WERI-Rb-1 (cell line): Measurements from ENCODE around the gene KIFC3.

ENCODE experiments used
- DNase-seq: peaks from one replicate; pipeline ENCODE4 v3.0.0-alpha.2; 2020
- H3K27ac ChIP-seq: fragments of 250-450 bp; sonication (Bioruptor Pico); 2 replicates; pipeline ENCODE4 v1.5.1; 2020; ENCODE audit warnings: mild to moderate bottlenecking, moderate library complexity
- H3K27me3 ChIP-seq: fragments of 250-450 bp; sonication (Bioruptor Pico); 2 replicates; pipeline ENCODE4 v1.5.1; 2021; ENCODE audit warnings: mild to moderate bottlenecking, low read depth, moderate library complexity; ENCODE audit not compliant: insufficient read depth, severe bottlenecking
- H3K36me3 ChIP-seq: fragments of 250-450 bp; sonication (Bioruptor Pico); 2 replicates; pipeline ENCODE4 v1.5.1; 2020; ENCODE audit warnings: mild to moderate bottlenecking, moderate library complexity
- H3K4me3 ChIP-seq: 2 replicates; pipeline ENCODE4 v1.5.1; 2011; ENCODE audit warnings: low read depth, mild to moderate bottlenecking, control low read depth, low read length
- H3K9me3 ChIP-seq: fragments of 250-450 bp; sonication (Bioruptor Pico); 2 replicates; pipeline ENCODE4 v1.5.1; 2021; ENCODE audit warnings: mild to moderate bottlenecking, moderate library complexity; ENCODE audit not compliant: severe bottlenecking
- TF ChIP-seq, protein P1 (sequence below): IDR thresholded peaks from 2 replicates; pipeline ENCODE4 v1.5.1; 2011; ENCODE audit warnings: low read depth, mild to moderate bottlenecking, control low read depth, inconsistent platforms, low read length

The KIFC3 gene

DNA sequence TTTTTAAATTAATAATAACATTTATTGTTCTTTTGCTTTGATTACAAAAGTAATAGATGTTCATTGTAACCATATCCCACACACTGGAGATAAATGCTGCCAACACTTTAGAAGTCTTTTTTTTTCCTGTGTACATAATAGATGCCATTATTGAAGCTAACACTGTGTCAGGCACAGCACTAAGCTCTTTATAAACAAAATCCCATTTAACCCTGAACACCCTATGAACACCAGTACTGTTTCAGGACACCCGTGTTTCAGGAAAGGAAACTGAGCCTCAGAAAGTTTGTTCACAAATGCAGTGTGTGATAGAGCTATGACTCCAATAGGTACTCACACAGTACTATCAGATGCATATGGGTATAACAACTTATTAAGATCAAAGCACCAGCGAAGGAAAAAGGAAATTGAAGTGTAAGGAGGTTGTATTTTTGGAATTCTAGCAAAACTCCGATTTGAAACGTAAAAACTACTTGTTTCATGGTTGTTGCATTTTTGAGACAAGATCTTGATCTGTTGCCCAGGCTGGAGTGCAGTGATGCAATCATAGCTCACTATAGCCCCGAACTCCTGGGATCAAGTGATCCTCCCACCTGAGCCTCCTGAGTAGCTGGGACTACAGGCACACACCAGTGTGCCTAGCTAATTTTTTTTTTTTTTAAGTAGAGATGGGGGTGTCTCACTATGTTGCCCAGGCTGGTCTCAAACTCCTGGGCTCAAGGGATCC lies 2.0 kb upstream of the KIFC3 start:
- no peaks in the 10 kb centered on the region for H3K9me3 ChIP-seq
- no peak overlapping the region for H3K27ac ChIP-seq
- H3K36me3 ChIP-seq: no peaks in the 10 kb centered on the region
- no peak for DNase-seq
- no peak overlapping the region for H3K4me3 ChIP-seq
- H3K27me3 ChIP-seq: no peaks in the 10 kb centered on the region
- TF ChIP-seq, protein P1, sequence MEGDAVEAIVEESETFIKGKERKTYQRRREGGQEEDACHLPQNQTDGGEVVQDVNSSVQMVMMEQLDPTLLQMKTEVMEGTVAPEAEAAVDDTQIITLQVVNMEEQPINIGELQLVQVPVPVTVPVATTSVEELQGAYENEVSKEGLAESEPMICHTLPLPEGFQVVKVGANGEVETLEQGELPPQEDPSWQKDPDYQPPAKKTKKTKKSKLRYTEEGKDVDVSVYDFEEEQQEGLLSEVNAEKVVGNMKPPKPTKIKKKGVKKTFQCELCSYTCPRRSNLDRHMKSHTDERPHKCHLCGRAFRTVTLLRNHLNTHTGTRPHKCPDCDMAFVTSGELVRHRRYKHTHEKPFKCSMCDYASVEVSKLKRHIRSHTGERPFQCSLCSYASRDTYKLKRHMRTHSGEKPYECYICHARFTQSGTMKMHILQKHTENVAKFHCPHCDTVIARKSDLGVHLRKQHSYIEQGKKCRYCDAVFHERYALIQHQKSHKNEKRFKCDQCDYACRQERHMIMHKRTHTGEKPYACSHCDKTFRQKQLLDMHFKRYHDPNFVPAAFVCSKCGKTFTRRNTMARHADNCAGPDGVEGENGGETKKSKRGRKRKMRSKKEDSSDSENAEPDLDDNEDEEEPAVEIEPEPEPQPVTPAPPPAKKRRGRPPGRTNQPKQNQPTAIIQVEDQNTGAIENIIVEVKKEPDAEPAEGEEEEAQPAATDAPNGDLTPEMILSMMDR: no peak

- no peaks in the 10 kb centered on the region for H3K27me3 ChIP-seq
- peak overlapping the region; percentile 53 for H3K4me3 ChIP-seq
- no peaks in the 10 kb centered on the region for H3K36me3 ChIP-seq
- peak; percentile 73 for DNase-seq
- peak overlapping the region; percentile 58 for H3K27ac ChIP-seq
- TF ChIP-seq, protein P1: no peak
- no peaks in the 10 kb centered on the region for H3K9me3 ChIP-seq
Observed at GRCh38 chr16:57803134-57803990, 1.1 kb upstream of the KIFC3 start.

- Histone ChIP-seq H3K27ac (peak overlapping the region; percentile 37), H3K4me3 (peak overlapping the region; percentile 56), H3K27me3 (no peaks in the 10 kb centered on the region), H3K9me3 (no peaks in the 10 kb centered on the region), H3K36me3 (no peaks in the 10 kb centered on the region)
- TF ChIP-seq, protein P1: no peak
- DNase-seq: peak; percentile 22
Observed at GRCh38 chr16:57801809-57802340, 416 bp downstream of the KIFC3 start.

GRCh38 chr16:57801098-57801808 lies 1.0 kb downstream of the KIFC3 start:
- no peak overlapping the region for H3K27ac ChIP-seq
- H3K4me3 ChIP-seq: peak overlapping the region; percentile 56
- no peaks in the 10 kb centered on the region for H3K27me3 ChIP-seq
- H3K9me3 ChIP-seq: no peaks in the 10 kb centered on the region
- H3K36me3 ChIP-seq: no peaks in the 10 kb centered on the region
- TF ChIP-seq, protein P1: no peak
- no peak for DNase-seq

GRCh38 chr16:57800200-57801097 lies 1.8 kb downstream of the KIFC3 start:
- H3K27ac ChIP-seq: no peak overlapping the region
- H3K27me3 ChIP-seq: no peaks in the 10 kb centered on the region
- no peaks in the 10 kb centered on the region for H3K9me3 ChIP-seq
- TF ChIP-seq, protein P1: no peak
- no peaks in the 10 kb centered on the region for H3K36me3 ChIP-seq
- no peak for DNase-seq
- no peak overlapping the region for H3K4me3 ChIP-seq
